ENCODE measurements around the gene SHH.

GRCh38 chr7:155800741-155801267, 11.5 kb downstream of the SHH start:
- TF ChIP-seq CTCF (conservative IDR thresholded peaks at IDR 0.05; ENCODE audit: low read depth in 2 of 2) (no peak), EZH2phosphoT487 (IDR thresholded peaks at IDR 0.05; ENCODE audit: unreplicated experiment) (no peak), REST (IDR thresholded peaks at IDR 0.05; ENCODE audit: unreplicated experiment) (no peak), POLR2AphosphoS5 (IDR thresholded peaks at IDR 0.05; ENCODE audit: low read depth) (no peak), EZH2 (IDR thresholded peaks at IDR 0.05; ENCODE audit: low read depth, unreplicated experiment) (no peak), ETS1 (IDR thresholded peaks at IDR 0.05) (no peak), CREB1 (CRISPR knock-in tag; IDR thresholded peaks at IDR 0.05; ENCODE audit: low read depth) (no peak), STAT1 (IDR thresholded peaks at IDR 0.05; ENCODE audit: unreplicated experiment) (no peak), JUNB (IDR thresholded peaks at IDR 0.05; ENCODE audit: unreplicated experiment) (no peak)

Data from GM23338 (cell line).